GM10266 (cell line): ENCODE results near the gene CAMK2N1.
A peak's percentile ranks its signal among the peaks of the same experiment; 100 is the strongest.

ENCODE experiments used
- DNase-seq: peaks from one replicate; pipeline ENCODE4 v3.0.0; 2012; ENCODE audit errors: extremely low spot score
- CTCF ChIP-seq: IDR thresholded peaks from 2 replicates; pipeline ENCODE4 v1.5.1; 2012; ENCODE audit warnings: mild to moderate bottlenecking, low read depth; ENCODE audit not compliant: control insufficient read depth, insufficient read depth; ENCODE audit errors: missing control alignments

CAMK2N1 gene

GRCh38 chr1:20474996-20475395 lies 11.0 kb downstream of the CAMK2N1 start:
- TF ChIP-seq CTCF, result no peak
- DNase-seq, result no peak

GRCh38 chr1:20474333-20474975 lies 11.6 kb downstream of the CAMK2N1 start:
- DNase-seq, result no peak
- no peak for TF ChIP-seq CTCF

GRCh38 chr1:20473894-20474293 lies 12.1 kb downstream of the CAMK2N1 start:
- TF ChIP-seq CTCF, result no peak
- DNase-seq, result no peak

GRCh38 chr1:20472860-20473711 lies 12.9 kb downstream of the CAMK2N1 start:
- TF ChIP-seq CTCF, result no peak
- DNase-seq, result peak; percentile 82

GRCh38 chr1:20472121-20472520 lies 13.9 kb downstream of the CAMK2N1 start:
- no peak for DNase-seq
- TF ChIP-seq CTCF, result no peak

- DNase-seq, result no peak
- TF ChIP-seq CTCF, result no peak
These were observed 15.8 kb downstream of the CAMK2N1 start for GRCh38 chr1:20470194-20470593.
